ENCODE measurements around the gene STRBP.
"Not testable (repeated sequence)": the region's sequence is repeated elsewhere in the genome, so short reads cannot be mapped to it uniquely, and the experiment has no call there.

Gene STRBP

DNA sequence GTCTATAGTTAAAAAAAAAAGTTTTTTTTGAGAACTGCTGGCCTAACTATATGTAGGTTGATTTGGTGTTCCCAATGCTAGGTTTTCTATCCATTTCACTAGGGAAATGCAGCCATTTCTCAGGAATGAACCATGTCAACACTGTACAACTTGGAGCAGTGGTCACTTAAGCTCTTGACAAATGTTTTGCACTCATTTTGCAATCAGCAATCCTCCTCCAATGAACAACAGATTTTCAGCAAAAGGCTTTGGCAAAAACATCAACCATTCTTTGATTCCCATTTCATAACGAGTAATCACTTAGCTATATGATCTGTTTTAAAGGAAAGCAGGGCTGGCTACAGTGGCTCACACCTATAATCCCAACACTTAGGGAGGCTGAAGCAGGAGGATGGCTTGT is 17.9 kb downstream of the STRBP start:
- DNase-seq (ENCODE audit: low read depth in 2 of 2) = no peak

DNA sequence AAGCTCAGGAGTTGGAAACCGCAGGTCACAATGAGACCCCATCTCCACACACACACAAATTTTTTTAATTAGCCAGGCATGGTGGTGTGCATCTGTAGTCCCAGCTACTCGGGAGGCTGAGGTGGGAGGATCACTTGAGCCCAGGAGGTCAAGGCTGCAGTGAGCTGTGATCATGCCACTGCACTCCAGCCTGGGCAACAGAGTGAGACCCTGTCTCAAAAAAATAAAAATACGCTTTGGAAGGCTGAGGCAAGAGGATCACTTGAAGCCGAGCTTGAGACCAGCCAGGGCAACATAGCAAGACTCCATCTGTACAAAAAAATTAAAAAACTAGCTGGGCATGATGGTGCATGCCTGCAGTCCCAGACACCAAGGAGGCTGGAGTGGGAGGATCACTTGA is 19.2 kb downstream of the STRBP start:
- DNase-seq (ENCODE audit: low read depth in 2 of 2) = not testable (repeated sequence)

DNA sequence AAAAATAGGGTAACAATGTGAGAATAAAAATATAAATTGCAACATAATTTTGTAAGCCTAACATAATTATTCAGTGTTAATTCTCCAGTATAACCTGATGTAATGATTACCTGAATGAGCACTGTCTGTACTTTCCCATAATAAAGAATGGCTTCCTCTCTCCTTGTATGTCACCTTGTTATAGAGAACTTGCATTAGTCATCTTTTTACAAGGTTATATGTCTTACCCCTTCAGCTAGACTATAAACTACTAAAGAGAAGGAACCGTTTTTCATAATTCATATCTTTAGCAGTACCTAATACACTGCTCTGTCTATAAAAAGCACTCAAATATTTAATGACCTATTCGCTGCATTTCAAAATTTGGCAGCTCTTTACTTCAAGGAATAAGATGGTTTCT is 19.8 kb downstream of the STRBP start:
- DNase-seq (ENCODE audit: low read depth in 2 of 2) = no peak

- no peak for DNase-seq (ENCODE audit: low read depth in 2 of 2)
These were observed 21.9 kb downstream of the STRBP start for GRCh38 chr9:123246534-123246933.

- DNase-seq (ENCODE audit: low read depth in 2 of 2) = no peak
These were observed 28.7 kb downstream of the STRBP start for GRCh38 chr9:123239726-123240125.

DNA sequence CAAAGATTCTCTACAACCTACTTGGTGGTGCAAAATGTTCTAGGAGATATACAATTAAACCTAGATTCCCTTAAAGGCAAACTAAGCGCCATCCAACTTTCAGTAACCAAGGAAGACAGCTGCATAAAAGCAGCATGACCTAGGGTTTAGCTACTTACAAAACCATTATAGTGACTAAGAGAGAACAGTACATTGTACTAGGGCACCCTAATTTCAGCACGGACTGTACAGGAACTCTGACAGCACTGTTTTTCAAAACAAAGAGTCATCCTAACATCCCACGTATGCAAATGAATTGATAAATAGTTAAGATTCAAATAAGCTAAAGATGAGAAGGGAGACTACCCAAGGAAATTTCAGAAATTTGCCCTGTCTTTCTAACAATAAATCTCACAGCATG is 30.0 kb downstream of the STRBP start:
- no peak for DNase-seq (ENCODE audit: low read depth in 2 of 2)

- no peak for DNase-seq (ENCODE audit: low read depth in 2 of 2)
These were observed 31.2 kb downstream of the STRBP start for GRCh38 chr9:123237220-123237619.

GRCh38 chr9:123235448-123235847 is 32.9 kb downstream of the STRBP start:
- DNase-seq (ENCODE audit: low read depth in 2 of 2) = no peak

DNA sequence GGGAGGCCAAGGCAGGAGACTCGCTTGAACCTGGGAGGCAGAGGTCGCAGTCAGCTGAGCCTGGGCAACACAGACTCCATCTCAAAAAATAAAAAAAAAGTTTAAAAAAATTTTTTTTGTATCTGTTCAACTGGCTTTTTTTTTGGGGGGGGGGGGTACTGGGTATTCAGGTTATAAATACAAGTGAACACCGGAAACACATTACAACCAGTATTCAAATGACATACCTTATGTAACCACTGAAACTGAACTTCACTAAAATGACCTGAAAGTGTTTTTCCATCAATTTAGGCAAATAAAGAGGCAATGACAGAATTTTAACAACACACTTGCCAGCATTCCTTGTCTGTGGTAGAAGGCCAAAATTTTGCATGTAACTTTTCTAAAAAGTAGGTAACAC is 33.5 kb downstream of the STRBP start:
- DNase-seq (ENCODE audit: low read depth in 2 of 2) = no peak

- DNase-seq (ENCODE audit: low read depth in 2 of 2) = no peak
These were observed 36.1 kb downstream of the STRBP start for GRCh38 chr9:123232332-123232731.

GRCh38 chr9:123231421-123231820 is 37.0 kb downstream of the STRBP start:
- DNase-seq (ENCODE audit: low read depth in 2 of 2) = no peak

DNA sequence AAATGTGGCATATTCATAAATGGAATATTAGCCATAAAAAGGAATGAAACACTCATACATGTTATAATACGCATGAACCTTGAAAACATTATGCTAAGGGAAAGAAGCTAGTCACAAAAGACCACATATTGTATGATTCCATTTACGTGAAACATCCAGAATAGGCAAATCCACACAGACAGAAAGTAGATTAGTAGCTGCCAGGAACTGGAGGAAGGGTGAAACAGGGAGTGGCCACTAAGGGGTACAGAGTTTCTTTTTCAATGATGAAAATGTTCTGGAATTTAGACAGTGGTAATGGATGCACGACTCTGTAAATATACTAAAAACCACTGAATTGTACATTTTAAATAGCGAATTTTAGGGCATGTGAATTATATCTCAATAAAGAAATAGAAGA is 39.4 kb downstream of the STRBP start:
- DNase-seq (ENCODE audit: low read depth in 2 of 2) = no peak

DNA sequence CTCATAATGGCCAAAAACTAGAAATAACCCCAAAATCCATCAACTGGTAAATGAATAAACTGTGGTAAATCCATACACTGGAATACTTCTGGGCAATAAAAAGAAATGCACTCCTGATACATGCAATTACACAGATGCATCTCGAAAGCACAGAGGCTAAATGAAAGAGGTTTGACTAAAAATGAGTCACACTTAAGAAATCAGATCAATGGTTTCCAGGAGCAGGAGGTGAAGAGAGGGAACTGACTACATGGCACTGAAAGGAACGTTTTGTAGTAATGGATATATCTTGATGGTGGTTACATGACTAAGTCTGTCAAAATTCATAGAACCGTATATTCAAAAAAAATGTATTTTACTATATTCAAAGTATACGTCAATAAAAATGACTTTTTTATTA is 42.4 kb downstream of the STRBP start:
- DNase-seq (ENCODE audit: low read depth in 2 of 2) = no peak

DNA sequence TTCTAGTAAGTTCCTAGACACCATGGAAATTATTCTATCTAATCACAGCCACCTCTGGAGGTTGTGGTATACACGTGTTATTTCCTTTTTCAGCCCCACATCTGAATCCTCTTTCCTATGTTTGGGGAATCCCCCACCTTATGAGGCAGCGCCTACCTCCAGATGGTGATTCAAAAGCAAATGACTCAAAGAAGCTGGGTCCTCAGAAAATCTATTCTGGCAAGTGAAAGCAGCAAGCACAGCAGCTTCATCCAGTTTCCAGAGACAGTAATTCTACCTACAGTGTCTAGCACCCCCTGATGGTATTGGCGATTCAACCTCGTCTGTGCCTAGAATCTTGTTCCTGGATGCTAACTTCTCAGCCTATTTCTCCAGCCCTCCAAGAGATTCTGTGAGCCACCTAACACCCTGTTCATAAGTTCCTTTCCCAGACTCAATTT is 43.0 kb downstream of the STRBP start:
- DNase-seq (ENCODE audit: low read depth in 2 of 2) = peak in 1 of 2 experiments; percentile 39

DNA sequence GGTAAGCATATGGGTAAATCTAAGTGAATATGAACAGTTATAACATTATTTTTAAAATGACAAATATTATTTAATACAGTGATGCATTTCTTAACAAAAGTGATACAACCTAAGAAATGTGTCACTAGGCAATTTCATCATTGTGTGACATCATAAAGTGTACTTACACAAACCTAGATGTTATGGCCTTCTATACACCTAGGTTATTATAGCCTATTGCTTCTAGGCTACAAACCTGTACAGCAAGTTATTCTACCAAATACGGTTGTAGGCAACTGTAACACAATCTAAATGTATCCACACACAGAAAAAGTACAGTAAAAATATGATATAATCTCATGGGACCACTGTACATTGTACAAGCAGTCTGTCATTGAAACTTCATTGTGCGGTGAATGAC is 48.3 kb downstream of the STRBP start:
- no peak for DNase-seq (ENCODE audit: low read depth in 2 of 2)

GRCh38 chr9:123218831-123219230 is 49.6 kb downstream of the STRBP start:
- DNase-seq (ENCODE audit: low read depth in 2 of 2) = no peak

DNA sequence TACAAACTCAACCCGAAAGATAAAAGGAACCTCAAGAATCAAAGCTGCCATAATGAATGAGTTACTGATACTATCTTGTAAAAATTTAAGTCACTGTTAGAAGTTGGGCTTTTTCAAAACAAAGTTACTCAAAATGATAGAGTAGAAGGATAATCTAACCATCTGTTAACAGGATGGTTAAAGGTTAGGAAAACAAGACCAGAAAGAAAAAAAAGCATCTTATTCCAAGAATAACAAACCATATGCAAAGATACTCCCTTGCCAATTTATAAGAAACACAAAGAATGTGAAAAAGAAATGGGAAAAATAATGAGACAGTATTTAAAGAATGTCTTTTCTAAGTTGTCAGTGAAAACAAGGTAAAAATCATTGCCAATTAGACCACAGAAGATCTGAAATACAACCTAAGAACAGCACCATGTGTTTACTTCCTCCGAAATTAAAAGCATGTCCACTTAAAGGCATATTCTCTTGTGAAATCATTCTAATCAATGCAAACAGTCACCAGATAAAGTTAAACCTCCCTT is 51.2 kb downstream of the STRBP start:
- peak in 1 of 2 experiments; percentile 6 for DNase-seq (ENCODE audit: low read depth in 2 of 2)

DNA sequence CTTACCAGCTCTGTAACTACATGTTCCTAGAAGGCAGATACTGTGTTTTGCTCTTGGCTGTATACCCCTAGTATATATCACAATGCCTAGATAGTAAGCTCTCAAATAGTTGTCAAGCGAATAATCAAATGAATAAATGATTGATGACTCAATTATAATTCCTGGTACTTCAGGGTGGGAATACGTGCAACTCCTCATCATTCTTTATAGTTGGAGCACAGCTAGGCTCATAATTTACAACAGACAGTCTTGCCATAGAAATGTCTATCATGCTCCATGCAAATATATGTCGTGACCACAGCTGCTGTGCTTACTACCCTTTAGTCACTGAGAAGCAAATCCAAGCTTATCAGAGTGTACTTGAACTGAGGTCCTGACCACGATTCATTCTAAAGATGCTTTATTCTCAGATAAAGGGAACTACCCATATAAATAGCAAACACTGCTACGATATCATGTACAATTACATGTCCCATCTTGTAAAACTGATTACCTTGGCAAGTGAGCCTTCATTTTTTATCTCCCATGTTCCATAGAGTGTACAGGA is 52.1 kb downstream of the STRBP start:
- peak in 1 of 2 experiments; percentile 1 for DNase-seq (ENCODE audit: low read depth in 2 of 2)

DNA sequence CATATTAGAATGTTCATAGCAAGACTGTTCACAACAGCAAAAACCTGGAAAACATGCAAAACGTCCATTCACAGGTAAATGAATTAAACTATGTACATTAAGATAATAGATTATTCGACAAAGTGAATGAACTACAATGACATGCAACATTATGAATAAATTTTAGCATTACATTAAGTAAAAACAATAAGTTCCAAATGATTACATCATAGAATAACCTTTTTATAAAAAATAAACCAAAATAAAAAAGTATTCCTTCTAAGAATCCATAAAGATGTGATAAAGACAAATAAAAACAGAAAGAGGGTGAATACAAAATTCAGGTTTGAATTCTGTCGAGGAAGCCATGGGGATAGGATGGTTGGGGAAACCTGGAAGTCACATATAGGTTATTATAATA is 57.3 kb downstream of the STRBP start:
- DNase-seq (ENCODE audit: low read depth in 2 of 2) = no peak

GRCh38 chr9:123208626-123209174 is 59.7 kb downstream of the STRBP start:
- DNase-seq (ENCODE audit: low read depth in 2 of 2) = no peak

DNA sequence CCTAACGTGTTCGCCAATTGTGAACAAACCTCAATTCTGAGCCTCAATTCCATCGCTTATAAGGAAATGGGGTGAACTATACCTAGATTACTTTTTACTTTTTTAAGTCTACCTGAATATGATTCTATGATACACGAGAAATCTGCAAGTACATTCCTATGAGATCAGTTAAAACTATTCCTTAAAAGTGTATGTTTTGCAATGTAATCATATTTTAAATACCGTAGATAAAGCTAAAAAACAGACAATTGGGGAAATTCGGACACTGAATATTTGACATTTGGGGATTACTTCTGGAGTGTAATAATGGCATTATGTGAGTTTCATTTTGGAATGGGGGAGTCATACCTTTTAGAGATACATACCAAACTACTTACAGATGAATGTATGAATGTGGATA is 62.3 kb downstream of the STRBP start:
- no peak for DNase-seq (ENCODE audit: low read depth in 2 of 2)

GRCh38 chr9:123201083-123201482 is 67.3 kb downstream of the STRBP start:
- no peak for DNase-seq (ENCODE audit: low read depth in 2 of 2)

DNA sequence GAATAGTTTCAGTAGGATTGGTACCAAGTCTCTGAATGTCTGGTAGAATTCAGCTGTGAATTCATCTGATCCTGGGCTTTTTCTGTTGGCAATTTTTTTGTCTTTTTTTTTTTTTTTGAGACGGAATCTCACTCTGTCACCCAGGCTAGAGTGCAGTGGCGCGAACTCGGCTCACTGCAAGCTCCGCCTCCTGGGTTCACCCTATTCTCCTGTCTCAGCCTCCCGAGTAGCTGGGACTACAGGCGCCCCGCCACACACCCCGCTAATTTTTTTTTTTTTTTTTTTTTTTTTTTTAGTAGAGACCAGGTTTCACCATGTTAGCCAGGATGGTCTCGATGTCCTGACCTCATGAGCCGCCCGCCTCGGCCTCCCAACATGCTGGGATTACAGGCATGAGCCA is 67.9 kb downstream of the STRBP start:
- DNase-seq (ENCODE audit: low read depth in 2 of 2) = not testable (repeated sequence)

- no peak for DNase-seq (ENCODE audit: low read depth in 2 of 2)
These were observed 72.3 kb downstream of the STRBP start for GRCh38 chr9:123196124-123196523.

All from fibroblast of skin of left biceps (primary cell).